GM23338 (cell line): ENCODE data around the gene UBC.

Experiments used
- EZH2 ChIP-seq: fragments of 200-600 bp; sonication (generic); IDR thresholded peaks from one replicate; pipeline ENCODE4 v1.8.0; 2017; ENCODE audit warnings: antibody characterized with exemption, mild to moderate bottlenecking, low read depth; ENCODE audit not compliant: unreplicated experiment
- EZH2phosphoT487 ChIP-seq: fragments of 200-600 bp; sonication (generic); IDR thresholded peaks from one replicate; pipeline ENCODE4 v1.8.1; 2018; ENCODE audit warnings: antibody characterized with exemption; ENCODE audit not compliant: unreplicated experiment

GRCh38 chr12:124947561-124948398 is 33.3 kb upstream of the UBC start:
- TF ChIP-seq EZH2phosphoT487, result no peak
- no peak for TF ChIP-seq EZH2
